GM18508 (cell line): ENCODE measurements around the gene NAPSA.

ENCODE experiments used
- ATAC-seq: cut with Tn5 transposase; IDR thresholded peaks from one replicate; pipeline ENCODE4 v1.9.1; 2021; ENCODE audit warnings: moderate number of reproducible peaks; ENCODE audit not compliant: insufficient read depth, unreplicated experiment

Gene NAPSA

DNA sequence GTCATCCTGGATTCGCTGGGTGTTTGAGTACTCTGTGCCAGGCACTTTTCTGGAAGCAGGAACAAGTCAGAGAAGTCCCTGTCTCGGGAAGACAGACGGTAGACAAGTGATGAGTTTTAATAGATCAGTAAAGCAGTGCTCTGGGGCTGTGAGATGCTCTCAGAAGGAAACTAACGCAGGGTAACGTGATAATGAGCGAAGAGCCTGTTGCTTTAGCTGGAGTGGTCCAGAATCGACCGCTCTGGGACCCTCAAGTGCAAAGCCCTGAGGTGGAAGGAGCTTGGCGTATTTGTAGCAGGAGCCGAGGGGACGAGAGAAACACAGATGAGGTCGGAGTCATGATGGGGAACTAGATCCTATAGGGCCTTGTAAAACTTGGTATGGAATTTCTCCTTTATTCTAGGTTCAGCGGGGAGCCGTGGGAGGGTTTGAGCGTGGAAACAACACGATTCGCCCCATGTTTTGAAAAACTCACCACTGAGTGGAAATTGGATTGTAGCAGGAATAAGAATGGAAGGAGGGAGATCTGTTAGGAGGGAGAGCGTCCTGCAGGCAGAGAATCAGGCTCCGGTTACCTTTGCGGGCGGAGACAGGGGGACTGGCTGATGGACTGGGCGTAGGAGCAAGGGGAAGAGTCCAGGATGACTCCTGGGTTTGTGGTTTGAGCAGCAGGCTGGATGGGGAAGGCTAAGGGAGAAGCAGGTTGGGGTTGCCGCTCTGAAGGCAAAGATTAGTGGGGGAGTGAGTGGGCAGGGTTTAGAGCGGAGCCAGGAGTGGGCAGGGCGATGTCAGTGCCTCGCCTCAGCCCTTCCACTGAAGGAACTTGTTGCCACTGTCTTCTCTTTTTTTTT lies 19.5 kb upstream of the NAPSA start:
- no peak for ATAC-seq

DNA sequence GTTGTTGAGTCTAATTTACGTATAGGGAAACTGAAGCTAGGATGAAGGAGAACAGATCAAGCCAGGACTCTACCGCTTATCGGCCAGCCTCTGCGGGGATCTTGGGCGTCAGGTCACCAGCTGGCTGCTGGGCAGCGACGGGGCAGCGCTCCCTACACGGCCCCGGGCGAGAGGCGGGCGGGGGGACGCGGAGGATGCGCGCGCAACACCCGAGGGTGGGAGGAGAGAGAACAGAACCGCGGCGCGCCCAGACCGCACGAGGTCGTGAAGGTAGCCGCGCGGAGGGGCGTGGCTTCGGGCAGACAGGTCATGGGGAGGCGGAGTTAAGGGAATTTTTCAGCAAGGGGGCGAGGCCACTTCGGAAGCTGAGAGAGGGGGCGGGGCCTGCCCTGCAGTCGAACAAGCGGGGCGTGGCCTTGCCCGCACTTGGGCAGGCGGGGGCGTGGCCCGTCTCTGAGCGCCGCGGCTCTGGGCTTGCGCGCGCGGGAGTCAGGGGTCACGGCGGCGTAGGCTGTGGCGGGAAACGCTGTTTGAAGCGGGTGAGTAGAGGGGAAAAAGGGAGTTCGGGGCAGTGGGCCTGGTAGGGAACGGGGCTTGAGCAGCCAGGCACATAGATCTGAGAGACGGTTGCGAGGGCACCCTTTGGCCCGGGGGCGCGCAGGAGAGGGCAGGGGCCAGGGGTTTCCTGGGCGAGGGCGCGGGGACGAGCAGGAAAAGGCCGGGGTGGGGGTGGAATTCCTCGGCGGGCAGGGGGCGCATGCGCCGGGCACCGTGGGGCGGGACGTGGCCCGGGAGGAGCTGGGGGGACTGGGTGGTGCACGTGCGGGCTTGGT lies 18.6 kb upstream of the NAPSA start, which contains the start of gene POLD1:
Gene POLD1 (plus strand): TSS at position 496 of the 833 bp plus-strand sequence. CDS start 14,505 bp downstream, outside the sequence.
- no peak for ATAC-seq

DNA sequence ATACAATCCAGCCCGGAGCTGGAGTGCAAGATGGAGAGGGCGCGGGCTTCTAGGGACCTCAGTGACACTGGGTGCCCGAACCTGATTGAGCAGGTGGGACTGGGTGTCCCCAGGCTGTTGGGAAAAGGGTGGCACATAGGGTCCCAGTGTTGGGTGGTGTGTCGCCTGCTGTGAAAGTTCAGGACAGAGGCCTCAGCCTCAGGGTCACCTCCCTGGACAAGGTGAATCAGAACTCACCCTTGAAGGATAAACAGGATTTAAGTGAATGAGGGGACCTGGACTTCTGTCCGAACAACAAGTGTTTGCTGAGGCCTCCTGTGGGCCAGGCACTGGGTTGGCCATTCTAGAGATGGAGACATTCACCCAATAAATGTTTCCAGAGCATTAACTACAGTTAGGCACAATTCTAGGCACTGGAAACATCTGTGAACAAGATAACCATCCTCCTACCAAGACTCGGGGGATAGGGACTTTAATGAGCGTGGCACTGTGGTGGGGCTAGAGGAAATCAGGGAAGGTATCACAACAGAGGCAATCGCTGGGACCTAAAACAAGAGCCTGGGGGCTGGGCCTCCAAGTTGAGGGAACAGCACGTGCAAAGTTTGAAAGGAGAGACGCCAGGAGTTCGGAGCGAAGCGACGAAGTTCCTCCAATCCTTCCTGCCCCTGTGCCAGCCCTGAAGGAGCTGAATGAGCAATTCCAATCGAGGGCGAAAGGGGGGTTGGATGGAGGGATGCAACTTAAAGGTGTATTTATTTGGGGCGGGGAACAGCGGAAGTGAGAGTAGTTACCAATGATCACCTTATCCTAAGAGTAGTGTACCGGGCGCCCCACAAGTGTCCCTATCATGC lies 17.8 kb upstream of the NAPSA start:
- no peak for ATAC-seq

DNA sequence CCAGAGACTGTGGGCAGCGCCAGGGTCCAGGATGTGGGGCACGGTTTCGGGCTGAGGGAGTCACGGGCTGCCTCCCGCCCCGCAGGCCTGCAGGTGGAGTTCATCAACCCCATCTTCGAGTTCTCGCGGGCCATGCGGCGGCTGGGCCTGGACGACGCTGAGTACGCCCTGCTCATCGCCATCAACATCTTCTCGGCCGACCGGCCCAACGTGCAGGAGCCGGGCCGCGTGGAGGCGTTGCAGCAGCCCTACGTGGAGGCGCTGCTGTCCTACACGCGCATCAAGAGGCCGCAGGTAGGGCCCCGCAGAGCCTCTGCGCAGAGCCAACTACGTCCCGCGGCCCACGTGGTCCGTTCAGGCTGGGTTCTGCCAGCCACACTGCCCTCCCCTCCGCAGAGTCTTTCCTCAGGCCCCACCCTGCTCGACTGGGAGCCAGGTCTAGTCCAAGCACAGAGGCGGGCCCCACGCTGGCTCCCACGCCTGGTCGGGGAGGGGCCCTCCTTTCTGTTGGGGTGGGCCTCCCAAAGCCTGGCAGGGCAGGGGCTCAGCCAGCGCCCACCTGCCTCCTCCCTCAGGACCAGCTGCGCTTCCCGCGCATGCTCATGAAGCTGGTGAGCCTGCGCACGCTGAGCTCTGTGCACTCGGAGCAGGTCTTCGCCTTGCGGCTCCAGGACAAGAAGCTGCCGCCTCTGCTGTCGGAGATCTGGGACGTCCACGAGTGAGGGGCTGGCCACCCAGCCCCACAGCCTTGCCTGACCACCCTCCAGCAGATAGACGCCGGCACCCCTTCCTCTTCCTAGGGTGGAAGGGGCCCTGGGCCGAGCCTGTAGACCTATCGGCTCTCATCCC lies 16.7 kb upstream of the NAPSA start:
- no peak for ATAC-seq

DNA sequence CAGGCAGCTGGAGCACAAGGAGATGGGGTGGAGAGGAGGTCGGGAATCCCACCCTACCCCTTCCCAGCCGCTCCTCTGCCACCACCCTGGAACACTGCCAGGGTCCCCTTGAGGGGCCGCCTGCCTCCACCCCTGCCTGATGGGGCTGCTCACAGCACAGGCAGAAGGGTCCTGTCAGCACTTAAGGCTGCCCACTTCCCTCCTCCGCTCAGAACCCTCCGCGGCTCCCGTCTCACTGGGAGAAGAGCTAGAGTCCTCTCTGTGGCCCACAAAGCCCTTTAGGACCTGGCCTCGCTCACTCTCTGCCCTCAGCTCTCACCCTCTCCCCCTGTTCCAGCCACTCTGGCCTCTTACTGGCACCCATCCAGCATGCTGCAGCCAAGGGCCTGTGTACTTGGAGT lies 15.3 kb upstream of the NAPSA start:
- no peak for ATAC-seq

DNA sequence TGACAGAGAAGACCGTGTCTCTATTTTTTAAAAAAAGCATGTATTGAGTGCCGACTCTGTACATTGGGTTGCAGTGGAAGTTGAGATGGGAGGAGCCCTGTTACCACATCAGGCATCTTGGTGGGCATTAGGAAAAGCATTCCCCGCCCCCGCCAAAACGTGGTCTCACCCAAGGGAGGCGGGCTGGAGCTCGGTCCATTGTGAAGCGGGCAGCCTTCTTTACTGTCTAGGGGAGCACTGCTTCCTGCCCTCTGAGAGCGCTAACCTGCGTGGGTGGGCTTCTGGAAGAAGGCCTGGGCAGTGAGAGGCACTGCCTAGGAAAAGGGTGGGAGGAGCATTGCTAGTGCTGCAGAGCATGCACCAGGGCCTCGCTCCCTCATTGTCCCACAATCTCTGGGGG lies 14.7 kb upstream of the NAPSA start:
- no peak for ATAC-seq

DNA sequence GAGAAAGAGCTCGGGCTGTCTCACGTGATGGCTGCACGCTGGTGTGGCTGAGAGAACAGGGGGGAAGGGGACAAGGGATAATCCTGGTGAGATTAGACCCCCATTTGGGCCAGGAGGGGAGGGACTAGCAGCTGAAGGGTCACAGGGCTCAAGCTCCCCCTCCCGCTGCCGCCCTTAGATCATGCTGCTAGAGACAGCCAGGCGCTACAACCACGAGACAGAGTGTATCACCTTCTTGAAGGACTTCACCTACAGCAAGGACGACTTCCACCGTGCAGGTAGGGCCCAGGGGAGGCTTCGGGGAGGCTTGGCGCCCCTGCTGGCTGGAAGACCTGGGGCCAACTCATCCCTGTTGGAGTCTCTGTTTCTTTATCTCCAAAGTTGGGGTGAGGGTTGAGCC lies 14.2 kb upstream of the NAPSA start:
- ATAC-seq = no peak

DNA sequence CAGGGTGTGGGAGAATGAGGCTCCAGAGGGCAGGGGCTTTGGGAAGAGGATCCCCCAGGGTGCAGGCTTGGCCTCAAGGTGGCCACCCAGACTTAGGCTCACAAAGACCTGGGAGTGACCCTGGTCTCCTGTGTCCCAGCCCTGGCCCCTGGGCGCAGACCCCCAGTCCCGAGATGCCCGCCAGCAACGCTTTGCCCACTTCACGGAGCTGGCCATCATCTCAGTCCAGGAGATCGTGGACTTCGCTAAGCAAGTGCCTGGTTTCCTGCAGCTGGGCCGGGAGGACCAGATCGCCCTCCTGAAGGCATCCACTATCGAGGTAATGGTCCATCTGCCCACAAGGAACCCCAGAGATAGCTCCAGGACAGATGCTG lies 13.4 kb upstream of the NAPSA start:
- no peak for ATAC-seq

DNA sequence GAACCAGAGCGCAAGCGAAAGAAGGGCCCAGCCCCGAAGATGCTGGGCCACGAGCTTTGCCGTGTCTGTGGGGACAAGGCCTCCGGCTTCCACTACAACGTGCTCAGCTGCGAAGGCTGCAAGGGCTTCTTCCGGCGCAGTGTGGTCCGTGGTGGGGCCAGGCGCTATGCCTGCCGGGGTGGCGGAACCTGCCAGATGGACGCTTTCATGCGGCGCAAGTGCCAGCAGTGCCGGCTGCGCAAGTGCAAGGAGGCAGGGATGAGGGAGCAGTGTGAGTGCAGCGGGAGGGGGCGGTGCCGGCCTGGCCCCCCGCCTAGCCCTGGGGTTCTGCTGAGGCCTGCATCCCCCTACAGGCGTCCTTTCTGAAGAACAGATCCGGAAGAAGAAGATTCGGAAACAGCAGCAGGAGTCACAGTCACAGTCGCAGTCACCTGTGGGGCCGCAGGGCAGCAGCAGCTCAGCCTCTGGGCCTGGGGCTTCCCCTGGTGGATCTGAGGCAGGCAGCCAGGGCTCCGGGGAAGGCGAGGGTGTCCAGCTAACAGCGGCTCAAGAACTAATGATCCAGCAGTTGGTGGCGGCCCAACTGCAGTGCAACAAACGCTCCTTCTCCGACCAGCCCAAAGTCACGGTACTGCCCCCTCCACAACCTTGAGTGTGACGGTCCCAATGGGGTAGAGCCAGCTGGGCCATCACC lies 12.9 kb upstream of the NAPSA start:
- no peak for ATAC-seq

DNA sequence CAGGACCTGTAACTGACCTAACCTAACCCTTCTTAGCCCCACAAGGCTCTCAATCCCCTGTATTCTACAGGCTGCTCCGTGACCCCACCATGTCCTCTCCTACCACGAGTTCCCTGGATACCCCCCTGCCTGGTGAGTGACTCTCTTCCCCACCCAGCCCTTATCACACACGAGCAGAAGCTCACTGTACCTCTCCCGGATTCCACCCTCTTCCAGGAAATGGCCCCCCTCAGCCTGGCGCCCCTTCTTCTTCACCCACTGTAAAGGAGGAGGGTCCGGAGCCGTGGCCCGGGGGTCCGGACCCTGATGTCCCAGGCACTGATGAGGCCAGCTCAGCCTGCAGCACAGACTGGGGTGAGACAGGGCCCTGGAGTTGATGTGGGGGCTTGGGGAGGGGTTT lies 12.1 kb upstream of the NAPSA start:
- no peak for ATAC-seq

DNA sequence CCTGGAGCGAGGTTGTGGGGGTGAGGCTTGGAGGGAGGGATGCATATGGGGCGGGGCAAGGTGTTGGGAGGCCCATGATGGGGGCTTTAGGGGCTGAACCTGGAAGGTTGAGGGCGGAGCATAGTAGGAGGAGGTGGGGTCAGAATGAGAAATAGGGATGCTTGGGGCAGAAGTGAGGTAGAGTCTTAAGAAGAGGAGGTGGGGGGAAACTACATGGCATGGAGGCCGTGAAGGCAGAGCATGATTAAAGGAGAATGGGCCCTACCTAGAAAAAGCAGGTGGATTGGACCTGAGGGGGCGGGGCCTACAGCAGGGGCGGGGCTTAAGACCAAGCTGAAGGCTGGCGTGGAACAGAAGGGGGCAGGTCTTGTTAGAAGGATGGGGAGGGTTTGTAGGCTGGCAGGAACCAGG lies 11.6 kb upstream of the NAPSA start:
- ATAC-seq = no peak

DNA sequence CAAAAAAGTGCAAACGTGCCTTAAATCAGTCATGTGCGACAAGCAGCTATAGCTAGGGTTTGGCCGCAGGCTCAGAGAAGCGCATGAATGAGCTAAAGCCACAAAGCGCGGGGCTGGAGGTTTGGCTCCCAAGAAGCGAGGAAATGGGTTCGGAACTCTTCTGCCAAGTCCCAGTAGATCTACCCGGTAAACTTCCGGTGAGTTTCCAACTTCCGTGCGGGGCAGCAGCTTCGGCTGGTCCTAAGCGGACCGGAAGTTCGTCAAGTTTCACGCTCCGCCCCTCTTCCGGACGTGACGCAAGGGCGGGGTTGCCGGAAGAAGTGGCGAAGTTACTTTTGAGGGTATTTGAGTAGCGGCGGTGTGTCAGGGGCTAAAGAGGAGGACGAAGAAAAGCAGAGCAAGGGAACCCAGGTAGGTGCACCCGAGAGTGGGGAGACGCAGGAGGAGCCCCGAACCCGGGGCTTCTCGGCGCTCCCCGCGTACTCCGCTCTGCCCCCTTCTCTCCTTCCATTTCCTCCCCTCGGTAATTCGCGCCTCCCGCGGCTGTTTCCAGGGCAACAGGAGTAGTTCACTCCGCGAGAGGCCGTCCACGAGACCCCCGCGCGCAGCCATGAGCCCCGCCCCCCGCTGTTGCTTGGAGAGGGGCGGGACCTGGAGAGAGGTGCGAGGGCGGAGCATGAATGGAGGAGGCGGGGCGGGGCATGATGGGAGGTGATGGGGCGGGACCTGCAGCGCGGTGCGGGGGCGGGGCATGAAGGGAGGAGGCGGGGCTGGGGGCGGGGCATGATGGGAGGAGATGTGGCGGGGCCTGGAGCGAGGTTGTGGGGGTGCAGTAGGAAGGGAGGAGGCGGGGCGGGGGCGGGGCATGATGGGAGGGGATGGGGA lies 11.0 kb upstream of the NAPSA start, which contains the start of gene NR1H2:
Gene NR1H2 (plus strand): TSS at position 292 of the 885 bp plus-strand sequence. CDS start 1,149 bp downstream, outside the sequence.
- ATAC-seq = peak; percentile 59

DNA sequence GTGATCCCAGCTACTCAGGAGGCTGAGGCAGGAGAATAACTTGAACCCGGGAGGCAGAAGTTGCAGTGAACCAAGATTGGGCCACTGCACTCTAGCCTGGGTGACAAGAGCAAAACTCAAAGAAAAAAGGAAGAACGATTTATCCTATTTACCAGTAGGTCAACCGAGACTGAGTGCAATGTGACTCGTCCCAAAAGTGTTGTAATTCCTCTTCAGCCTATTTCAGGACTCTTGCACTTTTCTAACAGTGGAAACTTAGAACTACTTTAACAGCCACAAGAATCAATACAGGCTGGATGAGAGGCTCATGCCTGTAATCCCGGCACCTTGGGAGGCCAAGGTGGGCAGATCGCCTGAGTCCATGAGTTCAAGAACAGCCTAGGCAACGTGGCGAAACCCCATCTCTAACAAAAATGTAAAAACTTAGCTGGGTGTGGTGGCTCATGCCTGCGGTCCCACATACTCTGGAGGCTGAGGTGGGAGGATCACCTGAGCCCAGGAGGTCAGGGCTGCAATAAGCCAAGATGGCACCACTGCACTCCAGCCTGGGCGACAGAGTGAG lies 6.6 kb upstream of the NAPSA start:
- ATAC-seq = no peak

DNA sequence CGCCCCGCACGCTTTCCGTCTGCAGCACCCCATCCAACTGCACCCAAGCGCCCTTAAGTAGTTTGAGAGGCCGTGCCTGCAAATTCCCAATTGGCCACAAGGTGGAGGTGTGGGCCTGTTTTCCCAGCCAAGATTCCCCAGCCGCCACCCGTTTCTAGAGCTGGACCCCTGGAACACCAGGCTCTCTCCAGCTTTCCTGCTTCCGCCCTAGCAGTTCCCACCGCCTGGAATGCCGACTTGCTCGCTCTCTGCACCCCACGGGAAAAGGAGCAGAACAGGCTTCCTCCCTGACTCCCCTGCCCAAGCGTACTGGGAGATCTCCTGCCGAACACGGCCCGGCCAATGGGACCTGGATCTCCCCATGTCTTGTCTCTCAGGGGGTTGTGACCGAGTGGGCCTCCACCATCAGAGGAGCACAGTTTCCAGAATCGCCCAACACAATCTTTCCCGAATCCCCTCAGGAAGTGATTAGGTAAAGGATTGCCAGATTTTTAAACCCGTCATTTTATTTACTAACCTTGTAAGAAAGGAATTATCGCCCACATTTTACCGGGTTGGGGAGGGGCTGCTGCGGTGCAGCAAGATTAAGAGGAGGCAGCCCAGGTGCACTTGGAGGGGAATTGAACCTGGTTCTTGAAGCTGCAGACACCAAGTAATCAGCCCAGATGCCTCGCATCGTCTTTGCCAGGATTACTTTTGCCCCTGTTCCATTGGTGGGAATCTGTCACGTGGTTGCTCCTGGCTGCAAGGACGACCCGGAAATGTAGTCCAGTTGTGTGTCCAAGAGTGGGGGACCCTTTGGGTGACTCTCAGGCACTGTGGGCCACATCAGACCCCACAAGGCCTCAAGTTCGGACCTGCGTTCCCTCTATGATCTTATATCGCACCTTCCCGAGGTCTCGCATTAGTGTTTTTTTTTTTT lies 3.5 kb upstream of the NAPSA start:
- no peak for ATAC-seq

DNA sequence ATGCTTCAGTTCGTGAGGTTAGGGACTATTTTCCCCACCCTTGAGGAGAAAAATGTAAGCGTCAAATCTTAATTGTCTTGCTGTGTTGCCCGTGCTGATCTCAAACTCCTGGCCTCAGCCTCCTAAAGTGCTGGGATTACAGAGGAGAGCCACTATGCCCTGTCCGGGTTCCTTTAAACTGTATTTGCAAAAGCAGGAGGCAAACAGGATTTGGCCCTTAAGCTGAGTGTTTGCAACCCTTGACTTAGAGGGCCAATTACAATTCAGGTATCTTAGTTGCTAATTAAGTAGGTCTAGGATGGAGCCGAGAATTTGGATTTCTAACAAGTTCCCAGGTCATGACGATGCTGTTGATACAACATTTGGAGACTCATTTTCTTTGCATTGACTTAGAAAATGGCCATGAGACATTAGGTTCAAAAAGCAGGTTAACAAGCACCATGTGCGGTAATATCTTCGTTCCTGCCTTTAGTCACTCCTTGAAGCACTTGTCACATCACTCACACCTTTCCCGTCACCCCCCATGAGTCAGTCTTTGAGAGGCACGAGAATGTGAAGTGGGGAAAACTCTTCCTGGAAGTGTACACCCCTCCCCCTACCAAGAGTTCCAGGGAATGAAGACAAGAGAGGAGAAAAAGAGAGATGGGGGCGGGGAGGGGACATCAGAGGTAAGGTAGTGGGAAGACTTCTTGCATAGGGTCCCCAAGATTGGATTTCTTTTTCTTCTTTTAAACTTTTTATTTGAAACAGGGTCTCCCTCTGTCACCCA lies 2.6 kb downstream of the NAPSA start:
- ATAC-seq = no peak

DNA sequence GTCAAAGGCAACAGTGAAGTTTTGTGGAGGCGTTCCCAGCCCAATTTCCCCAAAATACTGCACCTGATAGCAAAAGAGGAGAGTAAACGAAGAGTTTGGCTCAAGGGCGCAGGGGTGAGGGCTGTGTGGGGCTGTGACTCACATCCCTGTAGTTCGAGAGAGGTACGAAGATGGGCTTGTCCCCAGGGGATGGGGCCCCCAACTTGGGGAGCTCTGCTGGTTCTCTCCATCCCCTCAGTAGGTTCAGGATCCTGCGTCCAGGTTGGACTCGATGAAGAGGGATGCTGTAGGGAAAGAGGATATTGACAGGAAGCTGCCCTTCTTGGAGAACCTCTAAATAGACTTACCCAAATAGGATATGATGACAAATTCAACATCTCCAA lies 3.4 kb downstream of the NAPSA start:
- no peak for ATAC-seq
